NCI-H1930 (cell line): ENCODE results near the gene TBX4.

Source experiments
- DNase-seq, 2 experiments: peaks; one replicate each; lab custom pipeline; 2025; lab: John Stamatoyannopoulos, UW

The TBX4 gene

DNA sequence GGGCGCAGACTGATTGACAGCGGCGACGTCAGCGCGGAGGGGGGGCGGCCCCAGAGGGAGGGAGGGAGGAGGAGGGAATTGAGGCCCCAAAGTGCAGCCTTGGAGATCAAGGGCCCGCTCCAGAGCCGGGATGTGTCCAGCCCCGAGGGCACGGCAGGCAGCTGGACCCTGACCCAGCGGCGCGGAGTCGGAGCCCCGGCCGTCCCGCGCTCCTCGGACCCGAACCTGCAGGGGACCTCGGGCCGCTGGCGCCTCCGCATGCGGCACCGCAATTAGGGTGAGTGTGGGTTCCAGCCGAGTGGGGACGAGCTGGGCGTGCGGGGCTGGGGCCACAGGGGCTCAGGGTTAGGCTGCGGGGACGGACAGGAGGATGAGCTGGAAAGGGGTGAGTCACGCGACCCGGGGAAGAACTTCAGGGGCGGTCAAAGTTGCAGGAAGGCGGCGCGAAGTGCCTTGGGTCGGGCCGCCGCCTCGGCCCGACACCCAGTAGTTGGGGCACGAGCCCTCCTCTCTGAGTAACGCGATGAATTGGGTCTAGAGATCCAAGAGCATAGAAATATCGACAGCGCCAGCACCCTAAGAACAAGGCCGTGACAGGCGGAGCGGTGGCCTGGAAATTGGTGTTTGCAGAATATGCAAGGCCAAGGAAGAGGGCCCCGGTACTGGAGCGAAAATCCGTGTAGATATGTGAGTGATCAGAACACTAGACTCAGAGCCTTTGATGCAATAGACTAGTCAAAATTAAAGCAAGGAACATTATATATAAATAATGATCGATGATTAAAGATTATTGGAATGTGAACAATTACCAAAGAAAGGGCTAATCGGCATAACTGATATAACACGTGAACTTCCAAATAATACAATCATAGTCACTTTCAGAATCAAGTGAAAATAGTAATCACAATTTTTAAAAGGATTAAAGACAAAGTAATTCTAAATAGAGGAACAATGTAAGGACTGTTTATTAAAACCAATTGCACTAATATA is at the start of gene TBX4:
Gene TBX4 (plus strand): TSS at position 122 of the 990 bp plus-strand sequence. CDS start 4,069 bp downstream, outside the sequence.
- no peak for DNase-seq

DNA sequence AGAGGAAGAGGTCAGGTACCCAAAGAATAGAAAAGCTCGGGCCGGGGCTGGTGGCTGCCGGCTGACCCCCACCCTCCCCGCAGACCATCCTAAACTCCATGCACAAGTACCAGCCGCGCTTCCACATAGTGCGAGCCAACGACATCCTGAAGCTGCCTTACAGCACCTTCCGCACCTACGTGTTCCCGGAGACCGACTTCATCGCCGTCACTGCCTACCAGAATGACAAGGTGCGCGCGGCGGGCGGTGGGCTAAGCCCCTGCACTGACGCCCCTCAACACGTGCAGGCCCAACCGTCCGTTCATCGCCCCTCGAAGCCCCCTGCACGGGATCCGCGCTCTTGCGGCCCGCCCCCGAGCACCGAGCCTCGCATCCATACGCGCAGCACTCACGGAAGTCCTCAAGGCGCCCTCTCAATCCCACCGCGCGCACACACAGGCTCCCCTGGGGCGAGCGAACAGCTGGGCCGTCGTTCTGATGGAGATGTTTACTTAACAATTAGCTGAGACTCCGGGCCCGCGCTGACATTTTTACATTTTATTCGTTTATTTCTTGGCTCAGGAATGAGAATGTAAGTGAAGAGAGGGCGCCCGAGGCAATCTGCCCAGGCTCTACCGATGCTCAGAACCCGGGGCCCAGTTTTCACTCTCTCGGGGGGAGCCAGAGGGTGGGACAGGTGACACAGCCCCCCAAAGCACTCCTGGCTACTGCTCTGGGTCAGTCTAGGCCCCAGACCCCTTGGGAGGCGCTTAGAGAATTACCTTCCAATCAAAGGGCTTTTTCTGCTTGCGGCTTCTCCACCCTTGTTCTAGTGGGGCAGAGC is 49.0 kb upstream of the TBX4 start:
- no peak for DNase-seq

DNA sequence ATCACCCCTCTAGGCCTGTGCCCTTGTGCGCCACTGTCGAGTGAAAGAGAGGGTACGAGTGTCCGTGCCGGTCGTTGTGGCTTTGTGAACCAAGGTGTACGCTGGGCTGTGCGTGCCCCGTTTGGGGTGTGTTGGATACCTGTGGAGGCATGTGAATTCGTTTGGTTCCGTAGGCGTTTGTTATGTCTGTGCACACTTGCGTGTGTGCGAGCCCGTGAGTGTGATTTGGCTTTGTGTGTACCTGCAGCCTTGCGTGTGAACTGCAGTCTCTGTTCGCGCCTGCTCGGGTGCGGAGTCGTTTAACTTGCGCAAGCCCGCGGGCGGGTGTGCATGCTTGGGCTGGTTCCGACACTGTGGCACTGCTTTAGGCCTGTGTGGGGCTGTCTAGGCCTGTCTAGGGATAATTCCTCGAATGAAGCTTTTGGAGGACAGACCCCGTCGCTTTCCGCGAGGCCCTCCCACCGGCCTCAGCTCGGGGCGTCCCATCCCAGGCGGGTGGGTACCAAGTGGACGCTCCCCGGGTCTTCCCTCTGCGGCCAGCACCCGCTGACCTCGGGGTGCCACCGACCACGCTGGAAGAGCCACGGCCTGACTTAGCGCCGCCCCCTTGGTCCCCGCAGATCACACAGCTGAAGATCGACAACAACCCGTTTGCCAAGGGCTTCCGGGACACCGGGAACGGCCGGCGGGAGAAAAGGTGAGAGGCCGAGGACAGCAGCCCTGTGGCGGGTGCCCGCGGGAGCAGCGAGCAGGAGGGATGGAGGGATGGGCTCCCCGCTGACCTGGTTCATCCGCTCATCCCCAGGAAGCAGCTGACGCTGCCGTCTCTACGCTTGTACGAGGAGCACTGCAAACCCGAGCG is 48.2 kb upstream of the TBX4 start:
- DNase-seq: no peak

DNA sequence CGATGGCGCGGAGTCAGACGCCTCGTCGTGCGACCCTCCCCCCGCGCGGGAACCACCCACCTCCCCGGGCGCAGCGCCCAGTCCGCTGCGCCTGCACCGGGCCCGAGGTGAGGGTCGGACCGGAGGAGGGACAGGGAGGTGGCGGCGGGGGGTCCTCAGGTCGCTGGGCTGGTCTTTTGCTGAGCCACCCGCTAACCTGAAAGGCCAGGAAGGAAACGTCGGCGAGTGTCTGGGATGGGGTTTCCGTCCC is 47.6 kb upstream of the TBX4 start:
- no peak for DNase-seq

DNA sequence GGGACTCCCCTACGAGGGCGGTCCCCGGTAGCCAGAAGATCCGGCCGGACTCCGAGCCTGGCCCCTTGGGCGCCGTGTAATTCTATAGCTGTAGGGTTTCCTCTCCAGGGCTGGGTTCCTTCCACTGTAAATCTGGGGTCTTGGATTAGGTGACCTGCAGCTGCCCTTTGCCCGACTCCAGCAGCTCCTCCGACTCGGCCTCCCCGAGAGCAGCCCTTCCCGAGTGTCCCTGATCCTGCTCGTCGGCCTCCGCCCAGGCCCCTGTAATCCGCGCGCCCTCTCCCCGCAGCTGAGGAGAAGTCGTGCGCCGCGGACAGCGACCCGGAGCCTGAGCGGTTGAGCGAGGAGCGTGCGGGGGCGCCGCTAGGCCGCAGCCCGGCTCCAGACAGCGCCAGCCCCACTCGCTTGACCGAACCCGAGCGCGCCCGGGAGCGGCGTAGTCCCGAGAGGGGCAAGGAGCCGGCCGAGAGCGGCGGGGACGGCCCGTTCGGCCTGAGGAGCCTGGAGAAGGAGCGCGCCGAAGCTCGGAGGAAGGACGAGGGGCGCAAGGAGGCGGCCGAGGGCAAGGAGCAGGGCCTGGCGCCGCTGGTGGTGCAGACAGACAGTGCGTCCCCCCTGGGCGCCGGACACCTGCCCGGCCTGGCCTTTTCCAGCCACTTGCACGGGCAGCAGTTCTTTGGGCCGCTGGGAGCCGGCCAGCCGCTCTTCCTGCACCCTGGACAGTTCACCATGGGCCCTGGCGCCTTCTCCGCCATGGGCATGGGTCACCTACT is 47.1 kb upstream of the TBX4 start:
- no peak for DNase-seq

DNA sequence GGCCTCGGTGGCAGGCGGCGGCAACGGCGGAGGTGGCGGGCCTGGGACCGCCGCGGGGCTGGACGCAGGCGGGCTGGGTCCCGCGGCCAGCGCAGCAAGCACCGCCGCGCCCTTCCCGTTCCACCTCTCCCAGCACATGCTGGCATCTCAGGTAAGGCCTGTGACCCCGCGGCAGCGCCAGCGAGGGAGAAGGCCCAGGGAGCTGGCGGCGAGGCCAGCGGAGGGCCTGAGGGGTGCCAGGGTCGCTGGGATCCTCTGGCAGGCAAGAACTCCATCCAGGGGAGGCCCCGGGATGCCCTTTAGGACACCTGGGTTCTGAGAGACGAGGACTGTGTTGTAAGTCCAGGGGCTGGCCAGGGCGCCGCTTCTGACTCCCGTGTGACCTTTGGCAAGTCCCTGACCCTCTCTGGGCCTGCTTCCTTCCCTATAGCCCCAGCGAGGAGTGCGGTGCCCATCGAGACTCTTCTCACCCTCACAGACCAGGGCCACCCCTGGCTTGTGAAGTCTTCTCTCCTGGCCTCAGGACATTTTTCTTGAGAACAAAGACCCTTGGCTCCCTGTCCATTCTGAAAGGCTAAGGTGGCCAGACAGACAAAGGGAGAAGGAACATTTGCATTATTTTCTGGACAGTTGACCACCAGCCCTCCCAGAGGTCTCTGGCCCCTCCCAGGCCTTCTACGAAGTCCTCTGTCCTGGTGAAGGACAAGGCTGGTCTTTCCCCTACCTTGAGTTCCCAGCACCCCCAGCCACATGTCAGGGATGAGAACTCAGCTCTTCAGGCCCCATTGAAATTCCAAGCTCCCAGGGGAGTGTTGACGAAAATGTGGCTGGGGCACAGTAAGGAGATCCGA is 46.3 kb upstream of the TBX4 start:
- DNase-seq: no peak

DNA sequence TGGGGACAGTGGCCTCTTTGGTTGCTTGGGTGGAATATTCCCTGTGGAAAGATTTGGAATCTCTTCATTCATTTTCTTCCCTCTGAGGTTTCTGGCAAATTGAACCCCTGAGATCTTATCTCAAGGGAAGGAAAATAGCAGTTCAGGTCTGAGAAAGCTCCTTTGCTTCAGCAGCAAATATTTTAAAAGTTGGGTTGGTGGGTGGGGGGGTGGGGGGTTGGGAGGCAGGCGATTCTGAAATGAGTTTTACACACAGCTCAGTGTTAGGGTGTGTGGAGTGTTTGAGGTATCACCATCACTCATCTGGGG is 45.7 kb upstream of the TBX4 start:
- no peak for DNase-seq

DNA sequence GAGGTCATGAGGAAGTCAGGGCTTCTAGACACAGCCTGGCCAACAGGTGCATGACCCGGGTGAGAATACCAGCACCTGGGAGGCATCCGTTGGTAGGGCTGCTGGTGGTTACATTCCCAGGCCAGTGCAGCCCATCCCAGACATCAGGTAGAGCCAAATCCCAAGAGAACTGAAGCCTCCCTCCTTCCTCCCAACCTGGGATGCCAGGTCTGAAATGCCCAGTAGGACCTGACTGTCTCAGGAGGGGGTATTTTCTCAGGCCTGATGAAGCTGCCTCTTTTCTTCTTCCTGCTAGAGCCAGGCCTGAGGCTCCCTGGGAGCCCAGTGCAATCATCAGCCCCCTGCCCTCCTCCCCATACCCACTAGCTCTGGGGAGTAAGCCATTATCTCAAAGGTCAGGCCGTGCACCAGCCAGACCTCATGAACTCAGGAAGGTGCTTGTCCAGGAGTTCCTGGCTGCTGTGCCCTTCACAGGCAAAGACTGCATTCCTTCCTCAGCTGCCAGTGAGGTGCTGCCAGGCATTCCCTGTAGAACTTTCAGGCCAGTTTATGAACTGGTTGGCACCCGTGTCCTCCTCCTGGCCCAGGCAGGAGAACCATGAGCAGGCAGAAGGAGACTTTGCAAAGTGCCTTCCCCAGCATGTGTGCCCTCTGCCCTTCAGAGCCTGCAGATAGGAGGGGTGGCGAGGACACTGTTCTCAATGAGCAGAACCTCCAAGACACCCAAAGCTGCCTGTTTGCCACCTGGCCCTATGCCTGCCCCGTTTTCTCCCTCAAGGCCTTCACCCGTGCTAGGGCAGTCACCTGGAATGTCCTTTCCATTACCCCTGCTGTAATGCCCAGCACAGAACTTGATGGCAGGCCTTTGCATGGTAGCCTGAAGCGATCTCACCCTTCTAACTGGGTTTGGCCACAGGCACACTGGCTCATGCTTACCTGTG is 45.0 kb upstream of the TBX4 start:
- no peak for DNase-seq

DNA sequence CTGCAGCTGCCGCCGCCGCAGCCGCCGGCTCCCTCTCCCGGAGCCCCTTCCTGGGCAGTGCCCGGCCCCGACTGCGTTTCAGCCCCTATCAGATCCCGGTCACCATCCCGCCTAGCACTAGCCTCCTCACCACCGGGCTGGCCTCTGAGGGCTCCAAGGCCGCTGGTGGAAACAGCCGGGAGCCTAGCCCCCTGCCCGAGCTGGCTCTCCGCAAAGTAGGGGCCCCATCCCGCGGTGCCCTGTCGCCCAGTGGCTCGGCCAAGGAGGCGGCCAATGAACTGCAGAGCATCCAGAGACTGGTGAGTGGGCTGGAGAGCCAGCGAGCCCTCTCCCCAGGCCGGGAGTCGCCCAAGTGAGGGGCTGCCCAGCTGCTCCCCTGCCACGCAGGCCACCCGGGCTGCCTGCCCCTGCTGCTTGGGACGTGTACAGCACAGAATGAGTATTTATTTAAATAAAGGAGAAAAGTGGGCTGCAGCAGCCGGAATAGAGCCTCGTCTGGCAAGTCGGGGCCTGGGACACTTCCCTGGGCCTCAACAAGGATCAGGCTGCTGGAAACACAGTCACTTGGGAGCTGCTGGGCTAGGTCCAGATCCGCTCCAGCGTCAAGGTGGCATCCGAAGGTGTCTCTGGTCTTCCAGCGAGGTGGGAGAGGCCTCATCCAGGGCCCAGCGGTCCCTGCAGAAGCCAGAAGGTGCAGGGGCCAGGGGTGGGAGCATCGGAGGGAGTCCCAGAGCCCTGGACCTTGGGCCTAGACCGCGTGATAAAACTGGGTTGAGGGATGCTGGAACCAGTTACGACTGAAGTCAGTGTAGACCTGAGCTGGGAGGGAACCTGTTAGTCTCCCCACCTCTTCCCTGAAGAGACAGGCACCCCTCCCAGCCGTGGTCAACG is 43.8 kb upstream of the TBX4 start:
- no peak for DNase-seq

DNA sequence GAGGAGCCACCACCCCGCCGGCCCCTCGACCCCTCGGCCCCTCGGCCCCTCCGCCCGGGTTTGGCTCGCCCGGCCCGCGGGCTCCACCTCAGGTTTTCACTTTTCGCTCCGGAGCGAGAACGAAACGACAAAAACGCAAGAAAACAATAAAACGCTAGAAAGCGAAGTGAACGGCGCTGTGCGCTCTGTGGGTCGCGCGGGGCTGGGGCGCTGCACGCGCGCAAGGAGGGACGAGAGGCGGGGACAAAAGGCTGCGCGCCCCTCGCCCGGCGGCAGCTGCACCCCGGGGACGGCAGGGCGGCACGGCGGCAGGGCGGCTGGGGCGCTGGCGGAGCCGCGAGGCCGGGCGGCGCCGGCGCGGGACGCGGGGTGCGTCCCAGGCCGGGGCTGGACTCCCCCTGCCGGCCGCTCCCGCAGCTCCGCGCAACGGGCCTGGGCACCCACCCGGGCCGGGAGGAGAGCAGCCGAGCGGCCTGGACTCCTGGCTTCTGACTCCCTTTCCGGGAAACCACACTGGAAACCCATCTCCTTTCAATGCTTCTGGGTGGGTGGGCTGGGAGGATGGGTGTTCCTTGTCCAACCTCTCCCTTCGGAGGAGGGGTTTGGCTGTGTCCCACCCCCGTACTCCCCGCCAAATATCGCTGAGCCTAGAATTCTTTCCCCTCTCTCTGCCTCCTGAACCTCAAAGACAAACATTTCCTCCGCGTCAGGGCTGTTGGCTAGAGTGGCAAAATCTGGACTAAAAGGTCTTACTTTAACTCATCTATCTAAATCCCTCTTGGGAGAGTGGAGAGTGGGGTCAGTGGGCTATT is 42.7 kb upstream of the TBX4 start:
- DNase-seq: peak; percentile 45 to 84

DNA sequence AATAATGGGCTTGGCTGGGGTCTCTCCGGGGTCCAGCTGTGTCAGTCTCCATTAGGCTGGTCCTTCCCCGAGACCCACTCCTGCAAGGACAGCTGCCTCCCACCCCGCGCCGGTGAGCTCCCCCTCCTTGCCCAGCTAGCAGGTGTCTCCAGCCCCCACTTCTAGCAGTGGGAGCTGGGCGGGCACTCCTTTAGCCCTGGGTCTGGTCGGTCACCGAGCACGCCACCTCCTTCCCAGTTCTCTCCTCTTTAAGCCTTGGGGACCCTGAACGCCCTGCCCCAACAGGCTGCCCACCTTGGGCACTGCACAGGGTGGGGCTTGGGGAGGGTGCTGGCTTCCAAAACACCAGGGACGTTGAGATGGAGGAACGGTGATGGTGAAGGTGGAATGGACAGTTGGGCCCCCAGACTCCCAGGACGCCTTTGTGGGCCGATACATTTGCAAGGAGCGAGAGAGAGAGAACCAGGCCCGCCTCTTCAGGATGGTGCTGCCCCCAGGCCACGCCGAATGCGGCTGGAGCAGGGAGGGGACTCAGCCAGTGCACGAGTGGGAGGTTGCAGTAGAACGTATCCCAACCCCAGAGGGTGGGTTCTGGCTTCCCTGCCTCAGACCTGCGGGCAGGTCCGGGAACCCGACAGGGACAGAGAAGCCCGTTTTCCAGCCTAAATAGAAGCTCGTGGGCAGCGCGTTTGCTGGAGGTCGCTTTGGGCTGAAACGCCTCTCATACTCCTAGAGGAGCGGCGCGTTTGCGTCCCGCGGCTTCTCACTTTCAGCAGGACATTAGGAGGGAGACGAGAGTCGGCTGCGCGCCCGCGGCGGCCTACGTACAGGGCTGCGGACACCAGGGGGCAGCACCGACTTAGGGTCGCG is 41.8 kb upstream of the TBX4 start:
- DNase-seq: peak; percentile 79 to 89

DNA sequence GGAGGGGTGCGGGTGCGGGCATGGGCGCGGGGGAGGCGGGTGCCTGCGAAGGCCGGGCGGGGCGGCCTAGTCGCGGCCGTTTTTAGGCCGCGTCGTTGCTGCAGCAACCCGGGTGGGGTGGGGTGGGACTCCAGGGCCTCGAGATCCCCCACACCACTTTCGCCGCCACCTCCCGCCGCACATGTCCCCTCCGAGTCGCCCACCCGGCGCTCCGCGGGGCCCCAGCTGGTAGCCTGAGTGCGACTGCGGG is 41.3 kb upstream of the TBX4 start:
- no peak for DNase-seq

DNA sequence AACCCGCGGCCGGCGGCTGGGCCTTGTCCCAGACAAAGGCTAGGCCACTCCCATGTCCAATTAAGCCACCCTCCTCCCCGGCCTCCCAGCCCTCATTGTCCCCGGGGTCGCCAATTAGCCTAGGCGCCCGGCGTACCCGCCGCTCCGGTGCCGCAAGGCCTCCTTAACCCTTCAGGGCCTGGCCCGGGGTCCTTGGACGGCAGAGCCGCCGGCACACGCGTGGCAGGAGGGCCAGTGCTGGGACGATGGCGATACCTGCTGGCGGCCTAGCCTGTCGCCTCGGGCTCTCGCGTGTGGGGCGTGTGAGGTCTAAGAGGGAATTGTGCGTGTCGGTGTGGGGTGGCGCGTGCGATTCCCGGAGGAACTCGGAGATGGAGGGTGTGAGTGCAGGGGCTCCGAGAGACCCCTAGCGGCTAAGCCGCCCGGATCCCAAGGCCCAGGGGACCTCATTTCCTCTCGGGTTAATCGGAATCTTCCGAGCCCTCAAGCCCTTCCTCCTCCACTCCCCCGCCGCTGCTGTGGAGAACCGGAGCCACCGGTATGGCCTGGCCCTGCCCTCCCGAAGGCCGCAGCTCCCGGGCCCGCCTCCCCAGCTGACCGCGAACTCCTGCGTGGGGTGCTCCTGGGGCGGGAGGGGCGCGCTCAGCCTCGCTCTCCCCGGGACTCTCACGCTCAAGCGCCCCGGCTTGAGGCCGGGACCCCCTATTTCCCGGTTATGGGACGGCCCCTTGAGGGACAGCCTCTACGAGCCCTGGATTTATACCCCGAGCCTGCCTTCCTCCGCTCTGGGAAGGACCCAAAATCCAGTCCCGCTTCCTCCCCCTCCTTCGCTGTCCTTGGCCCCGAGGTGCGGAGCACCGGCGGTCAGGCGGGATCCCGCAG is 40.7 kb upstream of the TBX4 start:
- peak; percentile 73 to 83 for DNase-seq

DNA sequence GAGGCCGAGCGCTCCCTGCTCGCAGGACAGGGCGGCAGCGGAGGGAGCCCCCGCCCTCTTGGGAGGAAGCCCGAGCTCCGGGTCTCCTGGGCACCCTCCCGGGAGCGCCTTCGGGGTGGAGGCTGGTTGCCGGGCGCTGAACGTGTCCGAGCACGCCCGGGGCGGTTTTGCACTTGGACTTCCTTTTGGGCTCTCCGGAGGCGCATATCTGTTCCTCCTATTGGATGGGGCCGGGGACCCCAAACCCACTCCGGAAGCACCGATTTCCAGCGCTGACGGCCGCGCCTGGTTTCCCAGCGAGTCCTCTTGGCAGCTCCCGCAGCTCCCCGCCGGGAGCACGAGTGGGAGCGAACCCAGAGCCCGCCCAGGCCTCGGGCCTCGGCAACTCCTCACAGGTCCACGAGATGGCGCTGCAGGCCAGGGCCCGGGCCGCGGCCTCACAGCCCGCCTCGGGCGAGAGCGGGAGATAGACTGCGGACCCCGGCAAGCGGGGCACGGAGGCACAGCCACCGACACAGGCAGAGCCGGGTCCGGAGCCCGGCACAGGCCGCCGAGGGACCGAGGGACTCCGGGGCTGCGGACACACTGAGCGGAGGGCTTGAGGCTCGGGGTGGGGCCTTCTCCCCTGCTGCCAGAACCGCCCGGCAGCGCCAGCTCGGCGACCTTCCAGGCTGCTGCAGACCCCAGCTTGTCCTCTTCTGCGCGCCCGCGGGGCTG is 39.9 kb upstream of the TBX4 start:
- DNase-seq: peak; percentile 82 to 91
